Measurements from ENCODE around the gene PLXNA2. TPM values are rescaled to one million over a fixed set of nuclear protein-coding genes. Genes with fewer than 3 reads are reported as not detected.
A peak's percentile ranks its signal among the peaks of the same experiment; 100 is the strongest.

The PLXNA2 gene
- total RNA-seq, 1 experiment from 2014 or later = 10.2 TPM

DNA sequence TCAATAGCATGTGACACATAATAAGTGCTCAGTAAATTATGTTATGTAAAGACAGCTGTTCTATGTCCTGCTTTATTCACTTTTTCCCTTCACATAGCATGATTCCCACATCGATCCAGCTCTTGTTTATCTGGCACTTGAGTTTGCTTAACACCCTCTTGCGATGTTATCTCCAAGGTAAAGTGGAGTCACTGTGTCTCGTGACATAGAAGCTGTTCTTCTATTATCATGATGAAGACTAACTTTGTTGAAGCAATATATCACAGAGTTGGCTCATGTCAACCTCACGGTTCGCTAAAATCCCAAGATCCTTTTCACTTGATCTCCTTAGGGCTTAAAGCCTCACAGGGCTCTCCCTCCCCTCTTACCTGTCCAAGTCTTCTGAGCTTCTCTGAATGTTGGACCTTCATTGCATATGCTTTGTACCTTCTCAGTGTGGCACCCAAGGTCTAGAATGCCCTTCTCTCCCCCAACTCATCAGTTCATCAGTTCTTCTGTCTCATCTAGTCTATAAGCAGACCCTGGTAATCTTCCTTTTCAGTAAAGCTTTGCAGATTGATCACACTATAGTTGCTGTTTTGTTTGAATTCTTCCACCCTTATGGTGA, 38.0 kb downstream of the PLXNA2 start:
- Histone ChIP-seq H3F3A (ENCODE audit: insufficient read depth, low read depth) (peaks cover 42% of the 10 kb centered on the region), H2AFZ (no peak overlapping the region), H4K20me1 (ENCODE audit: insufficient read depth) (no peaks in the 10 kb centered on the region), H3K79me2 (ENCODE audit: low read depth) (peaks cover 15% of the 10 kb centered on the region), H3K27ac (no peak overlapping the region), H3K36me3 (ENCODE audit: low read depth) (no peaks in the 10 kb centered on the region), H3K9me2 (ENCODE audit: insufficient read depth) (no peaks in the 10 kb centered on the region), H3K9me3 (ENCODE audit: insufficient read depth, low read depth) (no peaks in the 10 kb centered on the region), H3K4me3 (no peak overlapping the region), H3K27me3 (ENCODE audit: insufficient read depth, low read depth) (no peaks in the 10 kb centered on the region), H3K4me1 (replicated peaks; ENCODE audit: insufficient read depth) (peaks cover 58% of the 10 kb centered on the region), H3K4me2 (no peak overlapping the region)
- ChIA-PET POLR2A (ENCODE audit: unreplicated experiment) (no interaction called here), CTCF (interaction anchor here (0.6 kb wide), 1 partner anchor 209 kb away, joined by 4 read pairs; no protein-coding TSS in a partner anchor)
- no peak for DNase-seq
- TF ChIP-seq EZH2 (IDR thresholded peaks at IDR 0.05; ENCODE audit: low read depth) = no peak
- TF ChIP-seq, protein P1, sequence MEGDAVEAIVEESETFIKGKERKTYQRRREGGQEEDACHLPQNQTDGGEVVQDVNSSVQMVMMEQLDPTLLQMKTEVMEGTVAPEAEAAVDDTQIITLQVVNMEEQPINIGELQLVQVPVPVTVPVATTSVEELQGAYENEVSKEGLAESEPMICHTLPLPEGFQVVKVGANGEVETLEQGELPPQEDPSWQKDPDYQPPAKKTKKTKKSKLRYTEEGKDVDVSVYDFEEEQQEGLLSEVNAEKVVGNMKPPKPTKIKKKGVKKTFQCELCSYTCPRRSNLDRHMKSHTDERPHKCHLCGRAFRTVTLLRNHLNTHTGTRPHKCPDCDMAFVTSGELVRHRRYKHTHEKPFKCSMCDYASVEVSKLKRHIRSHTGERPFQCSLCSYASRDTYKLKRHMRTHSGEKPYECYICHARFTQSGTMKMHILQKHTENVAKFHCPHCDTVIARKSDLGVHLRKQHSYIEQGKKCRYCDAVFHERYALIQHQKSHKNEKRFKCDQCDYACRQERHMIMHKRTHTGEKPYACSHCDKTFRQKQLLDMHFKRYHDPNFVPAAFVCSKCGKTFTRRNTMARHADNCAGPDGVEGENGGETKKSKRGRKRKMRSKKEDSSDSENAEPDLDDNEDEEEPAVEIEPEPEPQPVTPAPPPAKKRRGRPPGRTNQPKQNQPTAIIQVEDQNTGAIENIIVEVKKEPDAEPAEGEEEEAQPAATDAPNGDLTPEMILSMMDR (conservative IDR thresholded peaks at IDR 0.05) = no peak
- intact Hi-C loops (cut with micrococcal nuclease; ENCODE audit: unreplicated experiment) = no loop called here
- BruUV-seq (replicated peaks) = no TSS peak

GRCh38 chr1:208205216-208206013, 38.8 kb downstream of the PLXNA2 start:
- POLR2A ChIA-PET (ENCODE audit: unreplicated experiment) = no interaction called here
- Histone ChIP-seq H3K36me3 (ENCODE audit: low read depth) (no peaks in the 10 kb centered on the region), H2AFZ (no peak overlapping the region), H3K4me2 (no peak overlapping the region), H3F3A (ENCODE audit: insufficient read depth, low read depth) (peaks cover 48% of the 10 kb centered on the region), H3K79me2 (ENCODE audit: low read depth) (peaks cover 20% of the 10 kb centered on the region), H3K9me2 (ENCODE audit: insufficient read depth) (no peaks in the 10 kb centered on the region), H3K27me3 (ENCODE audit: insufficient read depth, low read depth) (no peaks in the 10 kb centered on the region), H3K27ac (no peak overlapping the region), H4K20me1 (ENCODE audit: insufficient read depth) (no peaks in the 10 kb centered on the region), H3K4me1 (replicated peaks; ENCODE audit: insufficient read depth) (peaks cover 65% of the 10 kb centered on the region), H3K4me3 (no peak overlapping the region), H3K9me3 (ENCODE audit: insufficient read depth, low read depth) (no peaks in the 10 kb centered on the region)
- TF ChIP-seq EZH2 (IDR thresholded peaks at IDR 0.05; ENCODE audit: low read depth) = no peak
- TF ChIP-seq, protein P1 (conservative IDR thresholded peaks at IDR 0.05) = no peak
- DNase-seq = no peak
- CTCF ChIA-PET = no interaction called here
- intact Hi-C loops (cut with micrococcal nuclease; ENCODE audit: unreplicated experiment) = no loop called here
- BruUV-seq (replicated peaks) = no TSS peak

DNA sequence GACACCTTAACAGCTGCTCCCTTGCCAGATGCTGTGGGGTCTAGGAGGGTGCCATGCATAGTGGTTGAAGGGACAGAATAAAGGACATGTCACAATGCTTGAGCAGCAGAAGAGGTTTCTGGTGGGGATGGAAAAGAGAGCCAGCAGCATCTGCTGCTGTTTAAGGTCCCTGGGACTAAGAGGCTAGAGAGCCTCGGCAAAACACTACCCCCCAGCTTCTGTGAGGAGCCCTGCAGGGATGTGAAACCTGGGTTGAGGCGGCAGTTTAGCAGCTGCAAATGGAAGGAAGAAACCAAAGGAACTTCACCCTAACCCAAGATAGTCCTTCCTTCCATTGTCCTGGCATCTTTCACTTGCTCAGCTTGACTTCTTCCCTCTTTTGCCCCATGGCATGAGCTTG, 39.4 kb downstream of the PLXNA2 start:
- ChIA-PET POLR2A (ENCODE audit: unreplicated experiment) (no interaction called here), CTCF (no interaction called here)
- Histone ChIP-seq H3K79me2 (ENCODE audit: low read depth) (peaks cover 20% of the 10 kb centered on the region), H4K20me1 (ENCODE audit: insufficient read depth) (no peaks in the 10 kb centered on the region), H3K9me2 (ENCODE audit: insufficient read depth) (no peaks in the 10 kb centered on the region), H3K4me3 (no peak overlapping the region), H3K27me3 (ENCODE audit: insufficient read depth, low read depth) (no peaks in the 10 kb centered on the region), H3K4me1 (replicated peaks; ENCODE audit: insufficient read depth) (peaks cover 70% of the 10 kb centered on the region), H3K36me3 (ENCODE audit: low read depth) (0 out of 2 replicates have a peak, but pooled peaks cover 3% of the 10 kb centered on the region), H3K9me3 (ENCODE audit: insufficient read depth, low read depth) (no peaks in the 10 kb centered on the region), H2AFZ (no peak overlapping the region), H3K4me2 (no peak overlapping the region), H3F3A (ENCODE audit: insufficient read depth, low read depth) (peaks cover 48% of the 10 kb centered on the region), H3K27ac (peak overlapping the region; percentile 74; the same call in 1 of the 2 replicates)
- intact Hi-C loops (cut with micrococcal nuclease; ENCODE audit: unreplicated experiment) = no loop called here
- BruUV-seq (replicated peaks) = no TSS peak
- TF ChIP-seq, protein P1 (conservative IDR thresholded peaks at IDR 0.05) = no peak
- DNase-seq = no peak

Data from PC-9 (cell line).